SJCRH30 (cell line): Measurements from ENCODE around the gene ASH1L. TPM values are rescaled to one million over a fixed set of nuclear protein-coding genes. Genes with fewer than 3 reads are reported as not detected.
A peak's percentile ranks its signal among the peaks of the same experiment; 100 is the strongest.
"Not testable (repeated sequence)": the region's sequence is repeated elsewhere in the genome, so short reads cannot be mapped to it uniquely, and the experiment has no call there.

Experiments used
- DNase-seq, 2 experiments: peaks; one replicate each; pipeline ENCODE4 v3.0.0-alpha.2; 2015 to 2020
- H3K27ac ChIP-seq: fragments of 250-450 bp; sonication (Bioruptor Pico); 2 replicates; pipeline ENCODE4 v1.5.1; 2020; ENCODE audit warnings: mild to moderate bottlenecking, moderate library complexity
- H3K27me3 ChIP-seq: fragments of 250-450 bp; sonication (Bioruptor Pico); 2 replicates; pipeline ENCODE4 v1.5.1; 2020; ENCODE audit warnings: mild to moderate bottlenecking, moderate library complexity
- H3K36me3 ChIP-seq: fragments of 250-450 bp; sonication (Bioruptor Pico); 2 replicates; pipeline ENCODE4 v1.5.1; 2020; ENCODE audit warnings: mild to moderate bottlenecking, moderate library complexity
- H3K4me1 ChIP-seq: fragments of 250-450 bp; sonication (Bioruptor Pico); 2 replicates; pipeline ENCODE4 v1.5.1; 2020; ENCODE audit warnings: mild to moderate bottlenecking, moderate library complexity
- H3K4me3 ChIP-seq: fragments of 250-450 bp; sonication (Bioruptor Pico); 2 replicates; pipeline ENCODE4 v1.5.1; 2020; ENCODE audit warnings: mild to moderate bottlenecking, moderate library complexity
- H3K9me3 ChIP-seq: fragments of 250-450 bp; sonication (Bioruptor Pico); replicated peaks from 2 replicates; pipeline ENCODE4 v1.5.1; 2020; ENCODE audit warnings: mild to moderate bottlenecking, moderate library complexity
- total RNA-seq: library from RNA; depleted of rRNA; stranded (reverse); fragments of >200 nt; shearing (Covaris generic); gene quantifications from 2 replicates; pipeline ENCODE4 v1.2.3, GENCODE V29; 2014

The ASH1L gene
- total RNA-seq, 1 experiment from 2014 or later, result 35.1 TPM

- no peak overlapping the region for H3K27ac ChIP-seq
- H3K4me3 ChIP-seq, result no peak overlapping the region
- no peaks in the 10 kb centered on the region for H3K9me3 ChIP-seq
- no peak for DNase-seq
- no peaks in the 10 kb centered on the region for H3K36me3 ChIP-seq
- H3K4me1 ChIP-seq, result no peaks in the 10 kb centered on the region
- no peaks in the 10 kb centered on the region for H3K27me3 ChIP-seq
Observed at GRCh38 chr1:155526356-155526755, 36.2 kb downstream of the ASH1L start.

GRCh38 chr1:155522069-155522468, 40.5 kb downstream of the ASH1L start:
- Histone ChIP-seq H3K27ac (no peak overlapping the region), H3K9me3 (no peaks in the 10 kb centered on the region), H3K36me3 (peaks cover 12% of the 10 kb centered on the region; the same call in 1 of the 2 replicates), H3K4me3 (no peak overlapping the region), H3K4me1 (no peaks in the 10 kb centered on the region), H3K27me3 (no peaks in the 10 kb centered on the region)
- no peak for DNase-seq

GRCh38 chr1:155518484-155518883, 44.1 kb downstream of the ASH1L start:
- no peaks in the 10 kb centered on the region for H3K27me3 ChIP-seq
- no peaks in the 10 kb centered on the region for H3K9me3 ChIP-seq
- H3K36me3 ChIP-seq, result peaks cover 16% of the 10 kb centered on the region; the same call in 1 of the 2 replicates
- no peak for DNase-seq
- H3K4me3 ChIP-seq, result no peak overlapping the region
- no peaks in the 10 kb centered on the region; the same call in 1 of the 2 replicates for H3K4me1 ChIP-seq
- H3K27ac ChIP-seq, result no peak overlapping the region

- no peak for DNase-seq
- H3K9me3 ChIP-seq, result no peaks in the 10 kb centered on the region
Observed at GRCh38 chr1:155514582-155515187, 47.9 kb downstream of the ASH1L start.

GRCh38 chr1:155513300-155513916, 49.2 kb downstream of the ASH1L start:
- DNase-seq, result no peak
- Histone ChIP-seq H3K27ac (no peak overlapping the region), H3K9me3 (no peaks in the 10 kb centered on the region), H3K4me1 (no peaks in the 10 kb centered on the region; the same call in 1 of the 2 replicates), H3K27me3 (no peaks in the 10 kb centered on the region), H3K4me3 (no peak overlapping the region), H3K36me3 (peaks cover 8% of the 10 kb centered on the region; the same call in 1 of the 2 replicates)

More at GRCh38 chr1:155514582-155515187, 47.9 kb downstream of the ASH1L start:
- H3K4me3 ChIP-seq, result no peak overlapping the region
- H3K4me1 ChIP-seq, result no peaks in the 10 kb centered on the region; the same call in 1 of the 2 replicates
- peaks cover 8% of the 10 kb centered on the region; the same call in 1 of the 2 replicates for H3K36me3 ChIP-seq
- H3K27me3 ChIP-seq, result no peaks in the 10 kb centered on the region
- H3K27ac ChIP-seq, result no peak overlapping the region

GRCh38 chr1:155511385-155511784, 51.2 kb downstream of the ASH1L start:
- H3K36me3 ChIP-seq, H3K27ac ChIP-seq, H3K27me3 ChIP-seq, DNase-seq, H3K4me1 ChIP-seq, H3K9me3 ChIP-seq, H3K4me3 ChIP-seq: not testable (repeated sequence)

GRCh38 chr1:155509064-155509463, 53.5 kb downstream of the ASH1L start:
- Histone ChIP-seq H3K4me1 (no peaks in the 10 kb centered on the region), H3K27me3 (no peaks in the 10 kb centered on the region), H3K9me3 (no peaks in the 10 kb centered on the region), H3K4me3 (no peak overlapping the region), H3K27ac (no peak overlapping the region), H3K36me3 (no peaks in the 10 kb centered on the region)
- DNase-seq, result no peak

- Histone ChIP-seq H3K4me1 (no peaks in the 10 kb centered on the region), H3K27me3 (no peaks in the 10 kb centered on the region), H3K36me3 (no peaks in the 10 kb centered on the region), H3K9me3 (no peaks in the 10 kb centered on the region), H3K27ac (no peak overlapping the region), H3K4me3 (no peak overlapping the region)
- DNase-seq, result no peak
Observed at GRCh38 chr1:155507945-155508344, 54.7 kb downstream of the ASH1L start.

- H3K27me3 ChIP-seq, H3K4me1 ChIP-seq, H3K9me3 ChIP-seq, H3K4me3 ChIP-seq, H3K36me3 ChIP-seq, H3K27ac ChIP-seq, DNase-seq: not testable (repeated sequence)
Observed at GRCh38 chr1:155505963-155506362, 56.6 kb downstream of the ASH1L start.

GRCh38 chr1:155504207-155504606, 58.4 kb downstream of the ASH1L start:
- Histone ChIP-seq H3K9me3 (no peaks in the 10 kb centered on the region), H3K36me3 (no peaks in the 10 kb centered on the region), H3K4me1 (peaks cover 9% of the 10 kb centered on the region; the same call in 1 of the 2 replicates), H3K27ac (no peak overlapping the region), H3K27me3 (no peaks in the 10 kb centered on the region), H3K4me3 (no peak overlapping the region)
- DNase-seq, result peak in 1 of 2 experiments; percentile 9

- H3K36me3 ChIP-seq, result no peaks in the 10 kb centered on the region
- peak overlapping the region; percentile 31; the same call in 1 of the 2 replicates for H3K27ac ChIP-seq
Observed at GRCh38 chr1:155499953-155500639, 62.5 kb downstream of the ASH1L start.

GRCh38 chr1:155499263-155499662, 63.3 kb downstream of the ASH1L start:
- Histone ChIP-seq H3K27me3 (no peaks in the 10 kb centered on the region), H3K9me3 (no peaks in the 10 kb centered on the region), H3K4me1 (peaks cover 9% of the 10 kb centered on the region; the same call in 1 of the 2 replicates), H3K27ac (no peak overlapping the region), H3K4me3 (no peak overlapping the region), H3K36me3 (no peaks in the 10 kb centered on the region)
- DNase-seq, result no peak

More at GRCh38 chr1:155499953-155500639, 62.5 kb downstream of the ASH1L start:
- no peak overlapping the region for H3K4me3 ChIP-seq
- H3K4me1 ChIP-seq, result peaks cover 9% of the 10 kb centered on the region; the same call in 1 of the 2 replicates
- no peaks in the 10 kb centered on the region for H3K27me3 ChIP-seq
- DNase-seq, result peak; percentile 46 to 70
- H3K9me3 ChIP-seq, result no peaks in the 10 kb centered on the region

- not testable (repeated sequence) for H3K4me1 ChIP-seq, H3K27ac ChIP-seq, H3K4me3 ChIP-seq, DNase-seq, H3K9me3 ChIP-seq, H3K36me3 ChIP-seq, H3K27me3 ChIP-seq
Observed at GRCh38 chr1:155493595-155493994, 69.0 kb downstream of the ASH1L start.

- not testable (repeated sequence) for H3K27me3 ChIP-seq, H3K4me3 ChIP-seq, H3K4me1 ChIP-seq, DNase-seq, H3K9me3 ChIP-seq, H3K27ac ChIP-seq, H3K36me3 ChIP-seq
Observed at GRCh38 chr1:155488419-155488818, 74.2 kb downstream of the ASH1L start.

- no peak for DNase-seq
- H3K36me3 ChIP-seq, result no peaks in the 10 kb centered on the region; the same call in 1 of the 2 replicates
- H3K4me3 ChIP-seq, result no peak overlapping the region
- no peaks in the 10 kb centered on the region for H3K9me3 ChIP-seq
- no peaks in the 10 kb centered on the region for H3K4me1 ChIP-seq
- no peaks in the 10 kb centered on the region for H3K27me3 ChIP-seq
- no peak overlapping the region for H3K27ac ChIP-seq
Observed at GRCh38 chr1:155487541-155487940, 75.1 kb downstream of the ASH1L start.
